ENCODE data around the gene RFPL3. TPM values are rescaled to one million over a fixed set of nuclear protein-coding genes. Genes with fewer than 3 reads are reported as not detected.
A peak's percentile ranks its signal among the peaks of the same experiment; 100 is the strongest.
"Not testable (repeated sequence)": the region's sequence is repeated elsewhere in the genome, so short reads cannot be mapped to it uniquely, and the experiment has no call there.

RFPL3 gene
- total RNA-seq, 3 donors from 2014 or later, result not detected

GRCh38 chr22:32353292-32353691, 4.4 kb upstream of the RFPL3 start:
- no peaks in the 10 kb centered on the region for H3K9me3 ChIP-seq
- H3K36me3 ChIP-seq (ENCODE audit: low read depth), result no peaks in the 10 kb centered on the region
- no peak for TF ChIP-seq CTCF (IDR thresholded peaks at IDR 0.05)
- intact Hi-C loops (cut with DNase I, micrococcal nuclease), result no loop called here
- DNase-seq (no peak), ATAC-seq (no peak)
- H3K4me3 ChIP-seq, result no peak overlapping the region
- no peaks in the 10 kb centered on the region for H3K4me1 ChIP-seq (ENCODE audit: low read depth)

GRCh38 chr22:32353840-32354239, 3.8 kb upstream of the RFPL3 start:
- no peaks in the 10 kb centered on the region for H3K4me1 ChIP-seq (ENCODE audit: low read depth)
- H3K36me3 ChIP-seq (ENCODE audit: low read depth), result no peaks in the 10 kb centered on the region
- no peak for TF ChIP-seq CTCF (IDR thresholded peaks at IDR 0.05)
- ATAC-seq (no peak), DNase-seq (no peak)
- no peaks in the 10 kb centered on the region for H3K9me3 ChIP-seq
- no peak overlapping the region for H3K4me3 ChIP-seq
- intact Hi-C loops (cut with DNase I, micrococcal nuclease), result no loop called here

- DNase-seq, result no peak
- ATAC-seq, result no peak
These were observed 3.0 kb upstream of the RFPL3 start for GRCh38 chr22:32354360-32355351.

GRCh38 chr22:32355760-32356159, 1.9 kb upstream of the RFPL3 start:
- Histone ChIP-seq H3K4me3 (no peak overlapping the region), H3K4me1 (ENCODE audit: low read depth) (no peaks in the 10 kb centered on the region), H3K9me3 (no peaks in the 10 kb centered on the region), H3K36me3 (ENCODE audit: low read depth) (no peaks in the 10 kb centered on the region)
- DNase-seq, result no peak
- peak; percentile 46 for ATAC-seq
- TF ChIP-seq CTCF (IDR thresholded peaks at IDR 0.05), result no peak
- intact Hi-C loops (cut with DNase I, micrococcal nuclease), result no loop called here

More at GRCh38 chr22:32354360-32355351, 3.0 kb upstream of the RFPL3 start:
- intact Hi-C loops (cut with DNase I, micrococcal nuclease), result no loop called here
- Histone ChIP-seq H3K9me3 (no peaks in the 10 kb centered on the region), H3K36me3 (ENCODE audit: low read depth) (no peaks in the 10 kb centered on the region), H3K4me3 (no peak overlapping the region), H3K4me1 (ENCODE audit: low read depth) (no peaks in the 10 kb centered on the region)
- TF ChIP-seq CTCF (IDR thresholded peaks at IDR 0.05), result no peak

GRCh38 chr22:32360096-32360495, 2.4 kb downstream of the RFPL3 start:
- H3K36me3 ChIP-seq (ENCODE audit: low read depth); ATAC-seq; H3K9me3 ChIP-seq; H3K4me1 ChIP-seq (ENCODE audit: low read depth); H3K4me3 ChIP-seq; DNase-seq; intact Hi-C loops (cut with DNase I, micrococcal nuclease): not testable (repeated sequence)

- Histone ChIP-seq H3K4me3 (no peak overlapping the region), H3K9me3 (no peaks in the 10 kb centered on the region), H3K36me3 (ENCODE audit: low read depth) (no peaks in the 10 kb centered on the region), H3K4me1 (ENCODE audit: low read depth) (no peaks in the 10 kb centered on the region)
- intact Hi-C loops (cut with DNase I, micrococcal nuclease), result no loop called here
- no peak for DNase-seq
- ATAC-seq, result no peak
- TF ChIP-seq CTCF (IDR thresholded peaks at IDR 0.05), result no peak
These were observed 3.6 kb downstream of the RFPL3 start for GRCh38 chr22:32361257-32361656.
